Liver (tissue), 3 donors: ENCODE results near the gene TMEM131.

Experiments
- CTCF ChIP-seq: fragments of 150-350 bp; IDR thresholded peaks from 2 replicates; pipeline ENCODE4 v1.5.1; 2017; ENCODE audit warnings: improper control_type of control experiment, low read depth, low read length; ENCODE audit not compliant: missing input control
- EGR1 ChIP-seq, 2 donors: IDR thresholded peaks; 2 replicates each; pipeline ENCODE4 v1.6.1; 2016 to 2018; ENCODE audit warnings: antibody characterized with exemption in 2 of 2, low read depth in 2 of 2
- FOXA1 ChIP-seq: IDR thresholded peaks from 2 replicates; pipeline ENCODE4 v1.6.1; 2016; ENCODE audit warnings: antibody characterized with exemption
- JUND ChIP-seq, 2 donors: IDR thresholded peaks; 2 replicates each; pipeline ENCODE4 v1.6.1; 2016; ENCODE audit warnings: antibody characterized with exemption in 2 of 2
- SP1 ChIP-seq: IDR thresholded peaks from 2 replicates; pipeline ENCODE4 v1.6.1; 2018; ENCODE audit warnings: antibody characterized with exemption, mild to moderate bottlenecking
- donor health status: healthy.
- donor health status: healthy.

GRCh38 chr2:97711394-97711711 lies 284.4 kb downstream of the TMEM131 start:
- no peak for TF ChIP-seq CTCF
- TF ChIP-seq FOXA1, result no peak
- no peak for TF ChIP-seq EGR1 (IDR thresholded peaks at IDR 0.05; ENCODE audit: low read depth in 2 of 2)
- no peak for TF ChIP-seq JUND (IDR thresholded peaks at IDR 0.05)
- no peak for TF ChIP-seq SP1
